Psoas muscle (tissue), 8 donors: ENCODE results near the gene SYT7. TPM values are rescaled to one million over a fixed set of nuclear protein-coding genes. Genes with fewer than 3 reads are reported as not detected.

Experiments used
- ATAC-seq, 4 donors: fragments of 200-7000 bp; cut with Tn5 transposase; one replicate each; pipeline ENCODE4 v1.9.1; 2020; ENCODE audit warnings: moderate library complexity in 3 of 4, mild to moderate bottlenecking in 2 of 4
- DNase-seq, 2 donors: peaks; one replicate each; pipeline ENCODE4 v3.0.0-alpha.2; 2020
- H3K27ac ChIP-seq: fragments of 200-600 bp; one replicate; pipeline ENCODE4 v1.8.0; 2022
- H3K27me3 ChIP-seq, 3 donors: fragments of 200-600 bp in 1 of 3; one replicate each; pipeline versions ENCODE4 v1.6.1 to v1.8.0; 2013 to 2022; ENCODE audit warnings: low read length in 2 of 3, mild to moderate bottlenecking in 2 of 3, moderate library complexity in 1 of 3; ENCODE audit not compliant: insufficient read depth in 3 of 3
- H3K36me3 ChIP-seq, 2 donors: fragments of 200-600 bp in 1 of 2; one replicate each; pipeline versions ENCODE4 v1.6.1 to v1.8.0; 2013 to 2022; ENCODE audit warnings: low read depth in 1 of 2, mild to moderate bottlenecking in 1 of 2, moderate library complexity in 1 of 2; ENCODE audit not compliant: insufficient read depth in 1 of 2
- H3K4me1 ChIP-seq: fragments of 200-600 bp; one replicate; pipeline ENCODE4 v1.8.0; 2022
- H3K4me3 ChIP-seq: fragments of 200-600 bp; one replicate; pipeline ENCODE4 v1.8.0; 2022; ENCODE audit warnings: mild to moderate bottlenecking
- H3K9me3 ChIP-seq: fragments of 200-600 bp; one replicate; pipeline ENCODE4 v1.8.0; 2022
- WGBS, 3 donors: extraction: QIAGEN DNeasy Blood & Tissue Kit; methylation state at CpG; one replicate each; pipeline versions ENCODE4 v1.1.6 to v1.1.7; 2013; 5-methylcytosine and 5-hydroxymethylcytosine counted together
- intact Hi-C, 2 donors: fragments of 100-400 bp; cut with DNase I; formaldehyde crosslinking; loops; one replicate each; pipeline versions ENCODE4 v1.11.0 to v1.14.2; 2022
- polyA plus RNA-seq, 3 donors: library from polyadenylated mRNA; stranded (reverse); fragments of 200-250 nt; gene quantifications; one replicate each; pipeline ENCODE4 v1.2.3, GENCODE V29; 2013
- total RNA-seq, 4 donors: library from RNA; stranded (reverse); fragmentation: NEBNext Ultra II Directional in 2 of 4; extraction: Animal tissue kit (Norgen Biotek cat#: 25700) in 2 of 4; gene quantifications; one replicate each; pipeline versions ENCODE4 v1.2.1 to v1.2.4, GENCODE V29; 2021 to 2023
- TF ChIP-seq, protein P1 (sequence below): fragments of 200-600 bp; IDR thresholded peaks from one replicate; pipeline ENCODE4 v1.8.0; 2022; ENCODE audit warnings: antibody characterized with exemption
- donor health status: healthy with polysubstance abuse.
- donor health status: DM: no; HTN: no; CAD: no; lungs with moderate emphysema.
- donor health status: Bipolar disorder and iron deficiency.
- donor health status: healthy.
- donor health status: DM: yes; HTN: yes; CAD: no.
- donor health status: DM: no; HTN: no; CAD: no.
- donor health status: DM: no; HTN: no; CAD: no.
- donor health status: DM: yes; HTN: yes; CAD: no.

SYT7 gene
- total and polyA plus RNA-seq, 7 donors, result 0.96 to 3.5 (median 2.1) TPM

DNA sequence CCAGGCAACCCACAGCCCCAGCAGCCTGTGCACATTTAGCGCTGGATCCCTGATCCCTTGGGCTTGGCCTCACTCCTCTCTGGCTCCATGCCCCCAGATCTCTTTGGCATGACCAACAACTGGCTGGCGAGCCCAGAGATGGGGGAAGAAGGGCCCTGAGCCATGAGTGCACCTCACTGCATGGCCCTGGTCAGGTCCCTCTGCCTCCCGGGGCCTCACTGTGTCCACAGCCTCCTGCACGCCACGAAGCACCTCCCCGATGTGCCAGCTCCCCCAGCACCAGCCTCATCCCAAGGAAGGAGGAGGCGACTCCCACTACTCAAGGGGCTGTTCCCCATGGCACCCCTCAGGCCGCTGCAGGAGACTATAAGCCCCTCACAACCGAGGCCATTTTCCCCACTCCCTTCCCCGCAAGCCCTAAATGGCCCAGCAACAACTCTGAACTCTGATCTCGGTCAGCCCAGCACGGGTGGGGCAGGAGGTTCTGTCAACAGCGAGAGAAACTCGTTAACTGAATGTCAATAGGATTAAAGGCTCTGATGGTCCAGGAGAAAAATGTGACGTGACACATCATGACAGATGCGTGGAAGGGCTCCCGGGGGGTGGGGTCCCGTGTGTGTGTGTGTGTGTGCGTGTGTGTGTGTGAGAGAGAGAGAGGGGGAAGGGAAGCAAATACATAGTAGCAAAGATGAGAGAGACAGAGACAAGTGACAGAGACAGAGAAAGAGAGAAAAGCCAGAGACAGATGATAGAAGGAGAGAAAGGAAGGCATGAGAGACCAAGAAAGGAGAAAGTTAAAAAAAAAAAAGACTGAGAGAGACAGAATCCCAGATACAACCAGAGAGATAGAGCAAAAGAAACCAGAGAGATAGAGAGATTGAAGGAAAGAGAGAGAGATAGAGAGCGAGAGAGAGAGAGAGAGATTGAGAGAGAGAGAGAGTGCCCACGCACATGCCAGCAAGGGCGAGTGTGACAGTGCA, 28.4 kb upstream of the SYT7 start:
- no peaks in the 10 kb centered on the region for H3K36me3 ChIP-seq
- H3K27ac ChIP-seq, result no peak overlapping the region
- no peak for DNase-seq
- 30 to 45% (median 37%) methylated on average over 22 of the region's 22 CpGs for WGBS, 3 donors
- no peak overlapping the region for H3K4me3 ChIP-seq
- peaks cover 0 to 24% (median 0%) of the 10 kb centered on the region in 3 donors for H3K27me3 ChIP-seq
- H3K9me3 ChIP-seq, result no peaks in the 10 kb centered on the region
- H3K4me1 ChIP-seq, result no peaks in the 10 kb centered on the region
- TF ChIP-seq, protein P1, sequence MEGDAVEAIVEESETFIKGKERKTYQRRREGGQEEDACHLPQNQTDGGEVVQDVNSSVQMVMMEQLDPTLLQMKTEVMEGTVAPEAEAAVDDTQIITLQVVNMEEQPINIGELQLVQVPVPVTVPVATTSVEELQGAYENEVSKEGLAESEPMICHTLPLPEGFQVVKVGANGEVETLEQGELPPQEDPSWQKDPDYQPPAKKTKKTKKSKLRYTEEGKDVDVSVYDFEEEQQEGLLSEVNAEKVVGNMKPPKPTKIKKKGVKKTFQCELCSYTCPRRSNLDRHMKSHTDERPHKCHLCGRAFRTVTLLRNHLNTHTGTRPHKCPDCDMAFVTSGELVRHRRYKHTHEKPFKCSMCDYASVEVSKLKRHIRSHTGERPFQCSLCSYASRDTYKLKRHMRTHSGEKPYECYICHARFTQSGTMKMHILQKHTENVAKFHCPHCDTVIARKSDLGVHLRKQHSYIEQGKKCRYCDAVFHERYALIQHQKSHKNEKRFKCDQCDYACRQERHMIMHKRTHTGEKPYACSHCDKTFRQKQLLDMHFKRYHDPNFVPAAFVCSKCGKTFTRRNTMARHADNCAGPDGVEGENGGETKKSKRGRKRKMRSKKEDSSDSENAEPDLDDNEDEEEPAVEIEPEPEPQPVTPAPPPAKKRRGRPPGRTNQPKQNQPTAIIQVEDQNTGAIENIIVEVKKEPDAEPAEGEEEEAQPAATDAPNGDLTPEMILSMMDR, result no peak
- intact Hi-C loops, result no loop called here
- peak in 2 of 4 donors; percentile 10 to 11 for ATAC-seq

- Histone ChIP-seq H3K27me3 (peaks cover 0 to 28% (median 0%) of the 10 kb centered on the region in 3 donors), H3K36me3 (no peaks in the 10 kb centered on the region), H3K4me1 (no peaks in the 10 kb centered on the region), H3K4me3 (no peak overlapping the region), H3K9me3 (no peaks in the 10 kb centered on the region), H3K27ac (no peak overlapping the region)
- TF ChIP-seq, protein P1, result no peak
- no peak for ATAC-seq
- intact Hi-C loops, result no loop called here
- DNase-seq, result no peak
- WGBS, 3 donors, result 84 to 87% (median 85%) methylated on average over 14 of the region's 14 CpGs
Measured at GRCh38 chr11:61607920-61608599, 27.2 kb upstream of the SYT7 start.

DNA sequence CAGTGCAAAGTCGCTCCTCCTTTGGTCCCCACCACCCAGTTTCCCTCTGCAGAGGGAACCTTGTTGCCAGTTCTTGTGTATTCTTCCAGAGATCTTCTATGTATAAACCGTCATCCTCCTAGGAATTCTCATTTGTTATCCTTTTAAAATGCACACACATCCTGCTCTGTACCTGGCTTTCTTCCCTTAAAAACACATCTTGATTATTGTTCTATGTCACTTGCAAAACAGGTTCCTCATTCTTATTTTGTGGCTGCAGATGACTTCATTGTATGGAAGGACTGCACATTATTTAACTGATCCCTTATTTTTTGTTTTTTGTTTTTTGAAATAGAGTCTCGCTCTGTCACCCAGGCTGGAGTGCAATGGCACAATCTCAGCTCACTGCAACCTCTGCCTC, 26.6 kb upstream of the SYT7 start:
- peaks cover 0 to 27% (median 0%) of the 10 kb centered on the region in 3 donors for H3K27me3 ChIP-seq
- H3K4me1 ChIP-seq, result no peaks in the 10 kb centered on the region
- H3K27ac ChIP-seq, result no peak overlapping the region
- TF ChIP-seq, protein P1, result no peak
- 92 to 93% (median 92%) methylated on average over 3 of the region's 3 CpGs for WGBS, 3 donors
- no peak overlapping the region for H3K4me3 ChIP-seq
- ATAC-seq (no peak), DNase-seq (no peak)
- H3K9me3 ChIP-seq, result no peaks in the 10 kb centered on the region
- intact Hi-C loops, result no loop called here
- no peaks in the 10 kb centered on the region for H3K36me3 ChIP-seq

DNA sequence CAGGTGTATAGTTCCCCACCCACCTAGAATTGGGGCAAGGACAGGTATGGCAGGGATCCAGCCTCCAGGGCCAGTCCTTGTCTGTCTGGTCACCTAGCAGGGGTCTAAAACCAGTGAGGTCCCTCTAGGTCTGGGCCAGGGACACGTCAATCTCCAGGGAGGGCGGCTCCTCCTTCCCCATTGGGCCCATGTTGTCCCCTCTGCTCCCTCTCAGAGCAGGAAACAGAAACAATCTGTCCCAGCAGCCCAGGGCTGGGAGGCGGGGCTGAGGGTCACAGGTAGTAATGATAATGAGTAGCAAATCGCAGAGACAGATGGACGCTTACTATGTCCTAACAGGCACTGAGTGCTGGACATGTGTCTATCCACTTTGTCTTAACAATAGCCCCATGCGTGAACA, 22.8 kb upstream of the SYT7 start:
- WGBS, 3 donors, result 76 to 79% (median 77%) methylated on average over 6 of the region's 6 CpGs
- TF ChIP-seq, protein P1, result no peak
- Histone ChIP-seq H3K4me1 (no peaks in the 10 kb centered on the region), H3K4me3 (no peak overlapping the region), H3K9me3 (no peaks in the 10 kb centered on the region), H3K27ac (no peak overlapping the region), H3K27me3 (peaks cover 0 to 9% (median 0%) of the 10 kb centered on the region in 3 donors), H3K36me3 (no peaks in the 10 kb centered on the region)
- no peak for DNase-seq
- intact Hi-C loops, result no loop called here
- ATAC-seq, result no peak
